CD4-positive, alpha-beta T cell (primary cell): ENCODE measurements around the gene TENT5C. TPM values are rescaled to one million over a fixed set of nuclear protein-coding genes. Genes with fewer than 3 reads are reported as not detected.

Experiments used
- ATAC-seq: fragments of 200-7000 bp; cut with Tn5 transposase; one replicate; pipeline ENCODE4 v1.10.0; 2022; ENCODE audit warnings: mild to moderate bottlenecking; ENCODE audit not compliant: poor library complexity
- CTCF ChIA-PET: fragments of 350-600 bp; sonication (Branson Sonifier 250); formaldehyde crosslinking; loops from one replicate; lab custom pipeline; 2021; ENCODE audit warnings: antibody characterized with exemption, inconsistent platforms; lab: Charles Lee
- POLR2A ChIA-PET: fragments of 350-600 bp; sonication (Branson Sonifier 250); formaldehyde crosslinking; loops from one replicate; lab custom pipeline; 2021; ENCODE audit warnings: antibody characterized with exemption, inconsistent platforms; lab: Charles Lee
- DNase-seq, 14 experiments: peaks; one replicate each; pipeline ENCODE4 v3.0.0-alpha.2; 2013 to 2020; ENCODE audit warnings: mixed read lengths in 2 of 14
- H3K27ac ChIP-seq, 2 donors: one replicate each; pipeline versions ENCODE4 v1.5.1 to v1.7.0; 2013; ENCODE audit warnings: low read length in 2 of 2, low read depth in 1 of 2, mild to moderate bottlenecking in 1 of 2
- H3K27me3 ChIP-seq, 2 experiments: 1 replicate in 1 of 2; 2 replicates in 1 of 2; pipeline versions ENCODE4 v1.6.1 to v1.7.0; 2013; ENCODE audit warnings: low read length in 2 of 2, control low read depth in 1 of 2, mild to moderate bottlenecking in 1 of 2, moderate library complexity in 1 of 2; ENCODE audit not compliant: insufficient read depth in 2 of 2, control insufficient read depth in 1 of 2
- H3K36me3 ChIP-seq: one replicate; pipeline ENCODE4 v1.6.1; 2013; ENCODE audit warnings: low read length, control low read depth; ENCODE audit not compliant: insufficient read depth
- H3K4me1 ChIP-seq: one replicate; pipeline ENCODE4 v1.6.1; 2013; ENCODE audit warnings: low read length, control low read depth; ENCODE audit not compliant: insufficient read depth
- H3K4me3 ChIP-seq: one replicate; pipeline ENCODE4 v1.5.1; 2013; ENCODE audit warnings: mild to moderate bottlenecking, low read length, moderate library complexity
- H3K9me3 ChIP-seq, 2 experiments: 1 replicate in 1 of 2; 2 replicates in 1 of 2; pipeline versions ENCODE4 v1.6.1 to v1.7.0; 2013; ENCODE audit warnings: low read length in 2 of 2, mild to moderate bottlenecking in 2 of 2, control low read depth in 1 of 2, moderate library complexity in 1 of 2; ENCODE audit not compliant: control insufficient read depth in 1 of 2, insufficient read depth in 1 of 2
- H3K27ac Mint-ChIP-seq: one replicate; pipeline ENCODE4 v1.8.0; 2020; ENCODE audit warnings: mixed read lengths
- H3K27me3 Mint-ChIP-seq: one replicate; pipeline ENCODE4 v1.8.0; 2021; ENCODE audit warnings: mixed read lengths
- H3K36me3 Mint-ChIP-seq: one replicate; pipeline ENCODE4 v1.8.0; 2021; ENCODE audit warnings: low read depth, mixed read lengths
- H3K4me1 Mint-ChIP-seq: one replicate; pipeline ENCODE4 v1.8.0; 2021; ENCODE audit warnings: low read depth, mixed read lengths
- H3K4me3 Mint-ChIP-seq: one replicate; pipeline ENCODE4 v1.8.0; 2020; ENCODE audit warnings: mild to moderate bottlenecking, mixed read lengths
- H3K9me3 Mint-ChIP-seq: one replicate; pipeline ENCODE4 v1.8.0; 2020; ENCODE audit warnings: mixed read lengths
- CTCF ChIP-seq: fragments of 200-600 bp; IDR thresholded peaks from one replicate; pipeline ENCODE4 v1.8.0; 2022; ENCODE audit warnings: antibody characterized with exemption, mild to moderate bottlenecking
- intact Hi-C, 2 experiments: fragments of 100-400 bp; cut with DNase I in 1 of 2; cut with micrococcal nuclease in 1 of 2; formaldehyde crosslinking; loops; one replicate each; pipeline versions ENCODE4 v1.15.1 to v1.9.0; 2023 to 2025; cut with DNase I, micrococcal nuclease
- total RNA-seq, 174 experiments: library from RNA in 2 of 174; stranded (reverse) in 2 of 174; gene quantifications; one replicate each; pipeline ENCODE4 v1.2.3 and lab custom pipeline; 2021 to 2026

Gene TENT5C
- total RNA-seq, 2 experiments from 2014 or later = 122 to 123 TPM

DNA sequence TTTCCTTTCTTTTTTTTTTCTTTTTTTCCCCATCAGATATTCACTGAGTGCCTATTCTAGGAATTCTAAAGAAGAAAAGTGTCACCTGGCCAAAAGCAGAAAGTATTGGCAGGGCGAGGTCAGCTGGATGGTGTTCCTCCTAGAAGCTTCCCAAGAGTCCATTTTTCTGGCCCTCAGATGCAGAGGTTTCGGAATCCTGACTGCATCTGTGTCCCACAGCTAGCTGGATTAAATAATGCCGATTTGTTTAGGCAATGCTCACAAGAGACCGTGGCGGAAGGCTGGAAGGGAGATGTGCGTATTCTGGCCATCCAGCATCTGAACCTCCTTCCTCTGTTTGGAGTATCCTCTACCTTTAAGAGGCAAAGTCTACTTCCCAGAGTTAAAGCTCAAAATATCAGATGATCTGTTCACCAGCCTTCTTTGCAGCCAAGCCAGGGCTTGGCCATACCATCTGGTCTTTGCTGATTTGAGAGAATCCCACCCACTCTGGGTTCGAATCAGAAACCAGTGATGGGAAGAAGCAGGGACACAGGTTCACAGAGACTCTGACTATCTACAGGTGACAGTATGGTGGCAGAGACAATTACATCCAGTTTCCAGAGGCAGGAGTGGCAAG is 5.4 kb upstream of the TENT5C start:
- Histone ChIP-seq H3K9me3 (no peaks in the 10 kb centered on the region), H3K27me3 (no peaks in the 10 kb centered on the region), H3K27ac (no peak overlapping the region), H3K36me3 (no peaks in the 10 kb centered on the region), H3K4me3 (no peak overlapping the region), H3K4me1 (peaks cover 7% of the 10 kb centered on the region)
- ATAC-seq = no peak
- Mint-ChIP-seq H3K27me3 (no peaks in the 10 kb centered on the region), H3K9me3 (no peaks in the 10 kb centered on the region), H3K4me1 (peaks cover 13% of the 10 kb centered on the region), H3K4me3 (no peak overlapping the region), H3K27ac (no peak overlapping the region), H3K36me3 (peaks cover 2% of the 10 kb centered on the region)
- TF ChIP-seq CTCF = no peak
- DNase-seq = no peak
- POLR2A ChIA-PET = no interaction called here
- CTCF ChIA-PET = no interaction called here
- intact Hi-C loops = loop anchor here in 1 of 2 experiments (5.0 to 10.0 kb wide), 4 partner anchors 63 to 1544 kb away; partner anchors contain the start of genes CD2, TRIM45 and WARS2

DNA sequence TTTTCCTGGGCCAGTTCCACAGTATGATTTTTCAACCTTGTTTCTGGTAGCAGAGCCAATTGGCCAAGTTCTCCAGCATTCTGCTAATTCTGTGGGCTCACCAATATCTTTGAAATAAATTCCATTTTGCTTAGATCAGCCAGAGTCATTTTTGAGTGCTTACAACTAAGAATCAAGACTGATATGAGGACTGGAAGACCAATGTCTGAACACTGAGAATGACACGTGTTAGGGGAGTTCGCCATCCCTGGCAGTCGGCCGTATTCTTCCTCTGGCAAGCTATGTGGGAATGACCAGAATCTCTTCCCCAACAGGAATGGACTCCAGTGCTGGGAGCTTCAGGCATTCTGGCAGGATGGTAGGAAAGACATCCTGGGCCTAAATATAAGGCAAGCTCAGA is 4.9 kb upstream of the TENT5C start:
- Histone ChIP-seq H3K4me1 (peaks cover 7% of the 10 kb centered on the region), H3K27ac (no peak overlapping the region), H3K36me3 (no peaks in the 10 kb centered on the region), H3K27me3 (no peaks in the 10 kb centered on the region), H3K9me3 (no peaks in the 10 kb centered on the region), H3K4me3 (no peak overlapping the region)
- DNase-seq (no peak), ATAC-seq (no peak)
- Mint-ChIP-seq H3K27ac (no peak overlapping the region), H3K36me3 (peaks cover 5% of the 10 kb centered on the region), H3K27me3 (no peaks in the 10 kb centered on the region), H3K4me3 (no peak overlapping the region), H3K9me3 (no peaks in the 10 kb centered on the region), H3K4me1 (peaks cover 16% of the 10 kb centered on the region)
- intact Hi-C loops = loop anchor here in 1 of 2 experiments (5.0 to 10.0 kb wide), 4 partner anchors 64 to 1544 kb away; partner anchors contain the start of genes CD2, TRIM45 and WARS2
- TF ChIP-seq CTCF = no peak
- POLR2A ChIA-PET = no interaction called here
- CTCF ChIA-PET = no interaction called here

DNA sequence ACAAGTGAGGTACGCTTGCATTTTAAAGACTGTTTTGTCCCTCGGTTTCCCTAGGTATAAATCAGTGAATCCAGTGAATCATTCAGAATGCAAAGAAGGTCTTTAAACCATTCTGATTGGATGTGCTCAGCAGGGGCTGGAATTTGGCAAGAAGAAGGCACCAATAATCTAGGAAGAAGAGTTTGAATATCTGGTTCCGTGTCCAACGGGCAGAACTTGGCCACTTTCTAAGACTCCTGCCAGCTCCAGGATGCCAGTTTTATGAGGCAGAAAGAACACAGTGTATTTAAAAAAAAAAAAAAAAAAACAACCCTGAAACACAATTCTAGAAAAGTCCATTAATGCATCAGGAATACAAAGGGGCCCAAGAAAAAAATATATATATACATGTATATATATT is 3.0 kb upstream of the TENT5C start:
- Mint-ChIP-seq H3K27ac (no peak overlapping the region), H3K36me3 (peaks cover 19% of the 10 kb centered on the region), H3K9me3 (no peaks in the 10 kb centered on the region), H3K4me3 (no peak overlapping the region), H3K27me3 (no peaks in the 10 kb centered on the region), H3K4me1 (peaks cover 26% of the 10 kb centered on the region)
- no peak overlapping the region for H3K4me3 ChIP-seq
- no peaks in the 10 kb centered on the region for H3K27me3 ChIP-seq
- H3K9me3 ChIP-seq = no peaks in the 10 kb centered on the region
- H3K36me3 ChIP-seq = no peaks in the 10 kb centered on the region
- POLR2A ChIA-PET = no interaction called here
- no peak overlapping the region for H3K27ac ChIP-seq
- no peak for ATAC-seq
- DNase-seq = no peak
- intact Hi-C loops = loop anchor here in 1 of 2 experiments (5.0 to 10.0 kb wide), 4 partner anchors 66 to 1542 kb away; partner anchors contain the start of genes CD2, TRIM45 and WARS2
- CTCF ChIA-PET = interaction anchor here (0.7 kb wide), 1 partner anchor 90 kb away, joined by 4 read pairs; no protein-coding TSS in a partner anchor
- peaks cover 13% of the 10 kb centered on the region for H3K4me1 ChIP-seq
- TF ChIP-seq CTCF = no peak
